Fibroblast of lung (primary cell): ENCODE measurements around the gene SCN3A. TPM values are rescaled to one million over a fixed set of nuclear protein-coding genes. Genes with fewer than 3 reads are reported as not detected.

Experiments
- DNase-seq, 2 donors: peaks; one replicate each; pipeline versions ENCODE4 v3.0.0 to v3.0.0-alpha.2; 2010; ENCODE audit warnings: low read depth in 2 of 2
- H2AFZ ChIP-seq: 2 replicates; pipeline ENCODE4 v1.5.1; 2012; ENCODE audit warnings: low read length, control low read depth, inconsistent platforms
- H3K27ac ChIP-seq: 2 replicates; pipeline ENCODE4 v1.5.1; 2011; ENCODE audit warnings: low read length, control low read depth; ENCODE audit not compliant: insufficient read depth
- H3K27me3 ChIP-seq: 2 replicates; pipeline ENCODE4 v1.5.1; 2011; ENCODE audit warnings: mild to moderate bottlenecking, low read length; ENCODE audit not compliant: control insufficient read depth, insufficient read depth
- H3K36me3 ChIP-seq: 2 replicates; pipeline ENCODE4 v1.5.1; 2011; ENCODE audit warnings: low read length; ENCODE audit not compliant: control insufficient read depth, insufficient read depth
- H3K4me1 ChIP-seq: 2 replicates; pipeline ENCODE4 v1.5.1; 2011; ENCODE audit warnings: low read length; ENCODE audit not compliant: control insufficient read depth, insufficient read depth; ENCODE audit errors: extremely low read depth
- H3K4me2 ChIP-seq: 2 replicates; pipeline ENCODE4 v1.5.1; 2011; ENCODE audit warnings: low read length, control low read depth; ENCODE audit not compliant: insufficient read depth; ENCODE audit errors: extremely low read depth
- H3K4me3 ChIP-seq, 4 experiments: fragments of 200-600 bp in 1 of 4; sonication (generic) in 1 of 4; replicated peaks in 1 of 4; 2 replicates each; pipeline ENCODE4 v1.5.1; 2011 to 2016; ENCODE audit warnings: low read length in 4 of 4, low read depth in 3 of 4, mild to moderate bottlenecking in 3 of 4, control low read depth in 2 of 4, inconsistent platforms in 1 of 4, mixed read lengths in 1 of 4; ENCODE audit not compliant: insufficient read depth in 1 of 4; ENCODE audit errors: control extremely low read depth in 1 of 4
- H3K79me2 ChIP-seq: 2 replicates; pipeline ENCODE4 v1.5.1; 2012; ENCODE audit warnings: mild to moderate bottlenecking, low read length, inconsistent platforms; ENCODE audit not compliant: control insufficient read depth, insufficient read depth
- H3K9ac ChIP-seq: 2 replicates; pipeline ENCODE4 v1.5.1; 2011; ENCODE audit warnings: mild to moderate bottlenecking, low read length, control low read depth; ENCODE audit not compliant: insufficient read depth
- H3K9me3 ChIP-seq: 2 replicates; pipeline ENCODE4 v1.5.1; 2012; ENCODE audit warnings: low read depth, low read length; ENCODE audit not compliant: control insufficient read depth, insufficient read depth
- H4K20me1 ChIP-seq: 2 replicates; pipeline ENCODE4 v1.5.1; 2011; ENCODE audit warnings: low read length; ENCODE audit not compliant: control insufficient read depth, insufficient read depth; ENCODE audit errors: extremely low read depth
- EZH2 ChIP-seq: IDR thresholded peaks from 2 replicates; pipeline ENCODE4 v1.5.1; 2012; ENCODE audit warnings: low read length, control low read depth, mild to moderate bottlenecking; ENCODE audit errors: missing control alignments
- polyA plus RNA-seq, 2 donors: library from polyadenylated mRNA; depleted of rRNA in 1 of 2; stranded (reverse) in 1 of 2; unstranded in 1 of 2; fragments of >200 nt; gene quantifications; 2 replicates each; pipeline ENCODE4 v1.2.1, GENCODE V29; 2011 to 2012; ENCODE audit warnings: missing spikeins in 1 of 2
- total RNA-seq: library from RNA; depleted of rRNA; stranded (reverse); fragments of >200 nt; gene quantifications from 2 replicates; pipeline ENCODE4 v1.2.1, GENCODE V29; 2014
- TF ChIP-seq, protein P1 (sequence below), 2 donors: IDR thresholded peaks in 1 of 2; conservative IDR thresholded peaks in 1 of 2; 1 replicate in 1 of 2; 2 replicates in 1 of 2; pipeline ENCODE4 v1.5.1; 2011 to 2012; ENCODE audit warnings: low read length in 2 of 2, control low read depth in 1 of 2, inconsistent platforms in 1 of 2, low read depth in 1 of 2, mild to moderate bottlenecking in 1 of 2

The SCN3A gene
- total and polyA plus RNA-seq, 2 donors (not counting 1 experiment from before 2014, with no cell fraction given) = 0.14 to 0.33 TPM

DNA sequence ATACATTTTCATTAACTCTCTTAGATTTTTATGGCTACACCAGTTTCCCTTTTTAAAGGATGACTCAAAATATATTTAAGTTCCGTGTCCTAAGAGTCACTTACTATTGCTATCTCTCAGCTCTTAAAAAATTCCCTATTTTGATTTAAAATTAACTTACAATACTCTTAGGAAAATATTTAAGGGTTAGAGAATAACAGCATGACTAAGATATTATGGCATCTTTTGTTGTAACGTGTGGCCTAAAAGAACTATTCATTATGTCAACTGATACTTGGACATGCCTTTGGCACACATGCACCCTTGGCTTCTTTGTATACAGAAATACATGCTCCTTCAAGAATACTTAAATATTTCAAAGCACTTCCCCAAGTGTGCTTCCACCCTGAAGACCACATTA is 42.3 kb downstream of the SCN3A start:
- no peak overlapping the region for H2AFZ ChIP-seq
- no peaks in the 10 kb centered on the region for H4K20me1 ChIP-seq
- H3K27ac ChIP-seq = no peak overlapping the region
- H3K79me2 ChIP-seq = no peaks in the 10 kb centered on the region
- no peaks in the 10 kb centered on the region for H3K27me3 ChIP-seq
- peak; percentile 1 to 90 for DNase-seq
- no peak overlapping the region for H3K9ac ChIP-seq
- no peaks in the 10 kb centered on the region for H3K4me1 ChIP-seq
- H3K4me3 ChIP-seq = no peak overlapping the region
- no peak for TF ChIP-seq EZH2
- no peaks in the 10 kb centered on the region for H3K36me3 ChIP-seq
- H3K9me3 ChIP-seq = no peaks in the 10 kb centered on the region
- no peak overlapping the region for H3K4me2 ChIP-seq

DNA sequence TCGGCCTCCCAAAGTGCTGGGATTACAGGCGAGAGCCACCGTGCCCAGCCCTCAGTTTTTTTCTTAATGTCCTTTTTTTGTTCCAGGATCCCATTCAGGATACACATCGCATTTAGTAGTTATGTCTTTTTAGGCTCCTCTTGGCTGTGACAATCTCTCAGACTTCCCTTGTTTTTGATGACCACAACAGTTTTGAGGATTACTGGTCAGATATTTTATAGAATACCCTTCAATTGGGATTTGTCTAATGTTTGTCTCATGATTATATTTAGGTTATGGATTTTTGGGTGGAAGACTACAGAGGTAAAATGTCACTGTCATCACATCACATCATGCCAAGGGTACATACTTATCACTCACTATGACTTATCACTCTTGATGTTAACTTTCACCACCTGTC is 46.7 kb downstream of the SCN3A start:
- Histone ChIP-seq H3K27ac (no peak overlapping the region), H3K4me2 (no peak overlapping the region), H3K4me3 (no peak overlapping the region), H2AFZ (no peak overlapping the region), H3K9ac (no peak overlapping the region), H3K4me1 (no peaks in the 10 kb centered on the region), H3K9me3 (no peaks in the 10 kb centered on the region), H3K79me2 (no peaks in the 10 kb centered on the region), H3K27me3 (no peaks in the 10 kb centered on the region), H3K36me3 (no peaks in the 10 kb centered on the region), H4K20me1 (no peaks in the 10 kb centered on the region)
- DNase-seq = no peak
- TF ChIP-seq, protein P1, sequence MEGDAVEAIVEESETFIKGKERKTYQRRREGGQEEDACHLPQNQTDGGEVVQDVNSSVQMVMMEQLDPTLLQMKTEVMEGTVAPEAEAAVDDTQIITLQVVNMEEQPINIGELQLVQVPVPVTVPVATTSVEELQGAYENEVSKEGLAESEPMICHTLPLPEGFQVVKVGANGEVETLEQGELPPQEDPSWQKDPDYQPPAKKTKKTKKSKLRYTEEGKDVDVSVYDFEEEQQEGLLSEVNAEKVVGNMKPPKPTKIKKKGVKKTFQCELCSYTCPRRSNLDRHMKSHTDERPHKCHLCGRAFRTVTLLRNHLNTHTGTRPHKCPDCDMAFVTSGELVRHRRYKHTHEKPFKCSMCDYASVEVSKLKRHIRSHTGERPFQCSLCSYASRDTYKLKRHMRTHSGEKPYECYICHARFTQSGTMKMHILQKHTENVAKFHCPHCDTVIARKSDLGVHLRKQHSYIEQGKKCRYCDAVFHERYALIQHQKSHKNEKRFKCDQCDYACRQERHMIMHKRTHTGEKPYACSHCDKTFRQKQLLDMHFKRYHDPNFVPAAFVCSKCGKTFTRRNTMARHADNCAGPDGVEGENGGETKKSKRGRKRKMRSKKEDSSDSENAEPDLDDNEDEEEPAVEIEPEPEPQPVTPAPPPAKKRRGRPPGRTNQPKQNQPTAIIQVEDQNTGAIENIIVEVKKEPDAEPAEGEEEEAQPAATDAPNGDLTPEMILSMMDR (conservative IDR thresholded peaks at IDR 0.05 in 1 of 2, IDR thresholded peaks at IDR 0.05 in 1 of 2; ENCODE audit: low read depth in 1 of 2, low read length in 2 of 2) = no peak
- no peak for TF ChIP-seq EZH2

DNA sequence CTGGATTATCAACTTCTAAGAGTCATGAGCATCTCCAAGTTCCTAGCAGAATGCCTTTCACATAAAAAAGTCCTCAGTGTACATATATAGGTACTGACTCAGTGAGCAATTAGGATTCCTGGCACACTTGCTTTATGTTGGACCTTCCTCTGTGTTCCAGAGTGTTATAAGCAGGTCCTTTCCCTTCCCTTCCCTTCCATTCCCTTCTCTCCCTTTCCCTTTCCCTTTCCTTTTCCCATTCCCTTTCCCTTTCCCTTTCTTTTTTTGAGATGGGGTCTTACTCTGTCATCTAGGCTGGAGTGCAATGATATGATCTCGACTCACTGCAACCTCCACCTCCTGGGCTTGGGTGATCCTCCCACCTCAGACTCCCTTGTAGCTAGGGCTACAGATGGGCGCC is 48.7 kb downstream of the SCN3A start:
- no peaks in the 10 kb centered on the region for H4K20me1 ChIP-seq
- no peak overlapping the region for H3K9ac ChIP-seq
- H3K79me2 ChIP-seq = no peaks in the 10 kb centered on the region
- TF ChIP-seq, protein P1 (conservative IDR thresholded peaks at IDR 0.05 in 1 of 2, IDR thresholded peaks at IDR 0.05 in 1 of 2; ENCODE audit: low read depth in 1 of 2, low read length in 2 of 2) = no peak
- TF ChIP-seq EZH2 = no peak
- no peaks in the 10 kb centered on the region for H3K36me3 ChIP-seq
- no peak for DNase-seq
- H3K4me1 ChIP-seq = no peaks in the 10 kb centered on the region
- no peak overlapping the region for H3K27ac ChIP-seq
- H3K9me3 ChIP-seq = no peaks in the 10 kb centered on the region
- H3K4me3 ChIP-seq = no peak overlapping the region
- H2AFZ ChIP-seq = no peak overlapping the region
- no peaks in the 10 kb centered on the region for H3K27me3 ChIP-seq
- no peak overlapping the region for H3K4me2 ChIP-seq
